Stimulated activated CD4-positive, alpha-beta T cell treated with anti-CD3 and anti-CD28 coated beads, Interleukin-4, amount 100 ng/mL, for 48 hours (primary cell): Measurements from ENCODE around the gene ACSL6.

Experiments
- DNase-seq, 2 donors: peaks; one replicate each; pipeline ENCODE4 v3.0.0-alpha.2; 2020; ENCODE audit warnings: low read depth in 2 of 2

Gene ACSL6

DNA sequence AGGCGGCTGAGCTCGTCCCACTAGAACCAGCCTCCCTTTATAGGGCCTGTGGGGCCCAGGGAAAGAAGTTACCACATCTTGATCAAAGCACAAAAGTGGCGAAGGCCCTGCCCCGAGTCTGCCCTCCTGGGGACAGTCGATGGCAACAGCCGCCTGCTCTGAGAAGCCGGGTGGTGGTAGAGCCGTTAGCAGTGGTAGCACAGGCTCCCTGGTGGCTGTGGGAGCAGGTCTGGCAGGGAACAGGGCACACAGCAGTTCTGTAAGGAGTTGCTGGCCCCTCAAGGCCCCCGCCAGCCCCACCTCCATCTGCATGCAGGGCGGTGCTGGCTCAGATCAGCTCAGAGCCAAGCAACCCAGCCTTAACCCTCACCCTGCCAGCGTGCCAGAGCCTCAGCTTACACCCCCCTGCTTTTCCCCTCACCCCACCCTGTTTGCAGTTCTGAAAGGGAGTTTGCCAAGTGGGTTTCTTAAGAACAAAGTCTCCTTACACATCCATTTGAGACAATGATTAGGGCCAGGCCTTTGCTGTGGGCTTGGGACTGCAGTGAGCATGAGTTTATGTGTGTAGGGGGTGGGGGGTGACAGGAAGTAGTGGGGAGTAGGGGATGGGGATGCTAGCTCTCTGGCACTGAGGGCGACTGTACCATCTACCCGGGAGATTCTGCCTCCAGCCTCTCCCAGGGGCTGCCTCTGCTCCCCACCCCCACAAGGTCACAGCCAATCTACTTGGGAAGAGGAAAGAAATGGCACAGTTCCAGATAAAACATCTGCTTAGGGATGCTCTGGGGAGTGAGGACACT lies 11.8 kb downstream of the ACSL6 start:
- no peak for DNase-seq

DNA sequence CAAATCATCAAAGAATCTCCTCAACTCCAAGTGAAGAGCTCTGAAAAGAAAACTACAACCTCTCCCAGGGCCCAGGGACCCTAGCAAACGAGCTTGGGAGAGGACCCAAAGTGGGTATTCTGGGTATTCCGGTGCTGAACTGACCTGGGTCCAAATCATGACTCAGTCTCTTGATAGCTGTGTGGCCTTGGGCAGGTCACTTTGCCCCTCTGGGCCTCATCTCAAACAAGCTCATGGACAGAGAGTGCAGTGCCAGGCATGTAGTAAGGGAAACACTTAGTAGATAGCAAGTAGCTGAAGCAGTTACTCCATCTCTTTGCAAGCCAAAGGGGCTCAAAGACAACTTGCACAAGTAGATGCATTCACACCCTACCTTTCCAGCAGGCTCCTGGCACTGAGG lies 12.4 kb downstream of the ACSL6 start:
- no peak for DNase-seq

DNA sequence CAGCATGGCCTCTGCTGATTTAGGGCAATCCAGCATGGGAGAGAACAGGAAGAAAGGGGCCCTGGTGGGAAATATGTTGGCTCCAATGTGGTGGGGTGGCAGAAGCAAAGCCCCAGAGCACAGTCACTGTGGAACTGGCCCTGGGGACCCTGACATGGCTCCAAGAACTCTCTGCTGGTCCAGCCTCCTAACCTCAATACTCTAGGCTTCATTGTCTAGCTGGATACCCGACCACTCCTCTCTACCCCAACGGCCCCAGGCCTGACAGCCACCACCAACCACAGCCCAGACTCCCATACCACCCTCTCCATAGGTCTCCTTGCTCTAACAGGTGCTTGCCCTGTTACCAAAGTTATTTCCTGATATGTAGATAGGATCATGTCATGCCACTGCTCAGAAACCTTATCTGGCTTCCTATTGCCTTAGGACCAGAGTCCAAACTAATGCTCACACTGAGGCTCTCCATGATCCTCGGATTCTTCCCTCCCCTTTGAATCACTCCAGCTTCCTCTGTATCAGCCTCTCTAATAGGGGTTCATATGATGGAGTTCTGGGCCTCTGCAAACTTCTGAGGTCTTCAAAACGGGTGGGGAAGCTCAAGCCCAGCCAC lies 12.9 kb downstream of the ACSL6 start:
- DNase-seq, result no peak

DNA sequence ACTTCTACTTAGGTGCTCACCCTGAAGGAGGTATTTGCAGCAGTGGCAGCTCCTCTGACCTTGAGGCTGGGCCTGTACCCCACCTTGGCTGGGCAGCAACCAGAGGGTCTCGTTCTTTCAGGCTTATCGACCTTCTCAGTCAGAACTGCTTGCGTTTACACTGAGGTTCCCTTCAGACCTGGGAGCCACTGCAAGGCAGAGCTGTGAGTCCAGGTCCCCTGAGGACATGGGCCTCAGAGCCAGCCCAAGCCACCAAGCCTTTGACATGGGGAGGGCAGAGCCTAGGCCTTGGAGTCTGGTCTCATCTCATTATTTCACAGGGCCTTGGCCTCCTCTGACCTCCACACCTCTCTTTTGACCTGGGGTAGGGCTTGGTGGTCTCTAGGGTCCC lies 13.7 kb downstream of the ACSL6 start:
- no peak for DNase-seq

DNA sequence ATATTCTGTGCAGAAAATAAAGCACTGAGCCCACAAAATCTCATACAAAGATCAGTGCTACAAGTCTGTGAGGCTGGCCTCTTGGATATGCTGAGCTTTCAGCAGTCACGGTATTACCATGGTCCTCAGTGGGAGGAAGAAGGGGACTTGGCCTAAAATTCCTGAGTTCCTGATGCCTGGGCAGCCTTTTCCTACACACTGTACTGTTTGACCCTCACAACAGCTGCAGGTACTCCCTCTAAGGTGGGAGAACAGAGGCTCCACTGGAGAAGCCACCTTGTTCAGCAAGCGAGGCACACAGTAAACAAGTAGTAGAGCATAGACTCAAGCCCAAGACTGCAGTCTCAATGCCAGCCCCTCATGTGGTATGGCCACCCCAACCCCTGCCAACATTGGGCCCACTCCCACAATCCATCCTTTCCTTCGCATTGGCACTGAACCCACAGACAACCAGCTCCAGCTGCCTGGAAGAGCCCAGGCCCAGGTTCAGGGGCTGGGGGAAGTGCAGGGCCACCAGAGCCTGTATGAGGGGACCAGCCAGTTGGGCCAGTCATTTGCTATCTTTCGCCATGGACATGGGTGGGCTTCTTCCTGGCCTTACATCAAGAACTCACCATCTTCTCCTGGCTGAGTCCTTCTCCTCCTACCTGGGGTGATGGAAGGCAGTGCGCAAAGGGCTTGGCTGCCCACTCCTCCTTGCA lies 14.3 kb downstream of the ACSL6 start:
- DNase-seq, result no peak

DNA sequence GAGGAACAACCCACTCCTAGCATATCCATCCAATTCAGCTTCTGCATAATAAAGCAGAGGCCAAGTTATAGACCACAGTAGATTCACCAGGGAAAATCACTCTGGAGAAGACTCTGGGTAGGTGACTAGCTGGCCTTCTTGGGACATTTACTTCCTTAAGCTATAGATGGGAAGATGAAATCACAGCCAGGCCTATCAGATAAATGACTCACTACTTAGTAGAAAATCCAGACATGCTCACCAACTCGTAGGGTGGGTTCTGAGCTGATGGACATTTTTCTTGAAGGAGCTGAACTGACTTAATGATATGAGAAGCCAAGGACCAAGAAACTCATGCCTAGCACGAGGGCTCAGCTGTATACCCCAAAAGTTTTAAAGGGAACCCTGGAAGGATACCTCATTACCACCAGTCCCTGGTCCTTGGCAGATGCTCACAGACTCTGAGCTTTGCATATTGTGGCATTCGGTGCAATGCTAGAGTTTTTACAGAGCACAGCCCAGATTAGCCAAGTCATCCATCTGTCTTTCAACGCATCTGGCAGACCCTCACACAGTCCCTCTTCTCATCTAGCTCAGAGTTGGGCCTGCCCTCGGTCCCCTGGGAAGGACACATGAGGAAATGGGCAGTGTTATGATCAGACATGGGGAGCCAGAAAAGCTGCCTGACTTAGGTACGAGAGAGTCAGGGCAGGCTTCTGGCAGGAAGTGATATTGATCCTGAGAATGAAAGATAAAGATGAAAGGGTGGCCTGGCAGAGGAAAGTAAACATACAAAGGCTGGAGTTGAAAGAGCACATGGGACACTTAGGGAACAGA lies 15.0 kb downstream of the ACSL6 start:
- no peak for DNase-seq

DNA sequence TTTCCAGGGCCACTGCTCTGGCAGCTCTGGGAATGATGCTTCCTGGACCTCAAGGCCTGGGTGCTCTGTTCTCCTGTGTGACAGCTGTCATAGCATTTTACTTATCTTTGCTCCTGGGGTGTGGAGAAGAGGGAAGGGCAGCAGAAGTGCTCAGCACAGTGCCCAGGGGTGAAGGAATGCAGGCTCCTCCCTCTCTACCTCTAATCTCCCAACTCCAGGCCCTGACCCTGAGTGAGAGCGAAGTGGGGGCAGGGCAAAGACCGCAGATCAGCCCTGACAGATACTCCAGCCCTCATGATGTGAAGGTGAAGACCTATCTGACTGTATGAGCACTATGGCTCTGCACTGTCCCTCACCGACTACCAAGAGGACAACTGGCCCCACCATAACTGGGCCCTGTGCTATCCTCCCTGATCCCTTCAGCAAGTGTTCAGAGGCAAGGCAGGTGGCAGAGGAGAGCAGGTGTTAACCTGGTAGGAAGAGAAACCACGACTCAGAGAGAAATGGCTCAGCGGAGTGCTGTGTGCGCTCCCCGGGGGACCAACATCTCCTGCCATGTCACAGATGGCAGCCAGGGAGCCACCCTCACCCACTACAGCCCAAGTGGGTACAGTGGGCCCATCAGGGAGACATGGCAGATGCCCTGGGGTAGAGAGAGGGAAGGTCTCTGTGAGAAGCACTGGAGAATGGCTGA lies 16.8 kb downstream of the ACSL6 start:
- DNase-seq, result no peak

DNA sequence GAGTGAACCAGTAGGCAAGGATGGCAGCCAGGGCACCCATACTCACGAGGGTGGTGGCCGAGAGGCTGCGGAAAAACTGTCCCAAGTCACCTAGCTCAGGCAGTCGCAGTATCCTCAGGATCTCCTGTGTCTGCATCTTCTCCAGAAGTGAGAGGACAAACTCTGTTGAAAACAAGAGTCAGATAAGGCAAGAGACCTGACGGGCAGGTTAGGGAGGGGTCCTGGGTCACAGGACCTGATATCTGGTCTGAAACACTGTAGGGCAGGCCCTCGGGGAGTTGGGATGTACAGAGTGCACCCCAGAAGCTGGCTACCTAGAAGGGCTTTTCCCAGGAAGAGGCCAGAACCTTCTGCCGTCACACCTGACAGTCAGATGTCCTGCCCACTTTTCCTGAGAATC lies 17.4 kb downstream of the ACSL6 start:
- no peak for DNase-seq

DNA sequence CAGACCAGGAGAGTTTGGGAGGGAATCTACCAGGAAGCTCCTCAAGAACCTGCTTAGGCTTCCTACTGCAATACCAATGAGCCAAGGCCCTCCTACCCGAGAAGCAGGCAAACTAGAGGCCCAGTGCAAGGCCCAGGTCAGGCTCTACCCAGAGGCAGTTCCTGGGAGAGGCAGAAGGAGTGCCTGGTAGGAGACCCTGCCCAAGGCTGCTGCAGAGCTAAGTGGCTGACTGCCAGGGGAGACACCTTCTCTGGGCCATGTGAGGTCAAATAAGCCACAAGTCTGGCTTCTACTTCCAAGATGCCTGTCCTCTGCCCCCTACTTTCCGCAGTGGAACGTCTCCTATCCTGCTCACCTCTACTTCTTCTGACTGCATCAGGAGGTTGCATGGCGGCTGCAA lies 17.8 kb downstream of the ACSL6 start:
- DNase-seq, result no peak

DNA sequence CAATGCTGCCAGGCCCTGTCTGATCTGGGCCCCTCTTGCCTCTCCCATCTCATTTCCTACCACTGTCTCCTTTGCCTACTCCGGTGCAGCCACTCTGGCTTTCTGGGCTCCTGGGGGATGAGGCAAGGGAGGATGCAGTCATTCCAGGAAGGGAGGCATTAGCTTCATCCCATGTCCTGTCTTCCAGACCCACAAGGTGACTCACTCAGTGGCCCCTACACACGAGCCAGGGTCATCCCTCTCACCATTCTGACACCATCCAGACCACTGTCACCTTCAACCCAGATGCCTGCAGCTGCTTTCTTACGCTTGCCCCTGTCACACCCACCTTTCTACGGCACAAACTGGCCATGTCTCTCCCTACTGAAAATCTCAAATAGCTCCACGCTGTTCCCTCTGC lies 19.1 kb downstream of the ACSL6 start:
- DNase-seq, result no peak

DNA sequence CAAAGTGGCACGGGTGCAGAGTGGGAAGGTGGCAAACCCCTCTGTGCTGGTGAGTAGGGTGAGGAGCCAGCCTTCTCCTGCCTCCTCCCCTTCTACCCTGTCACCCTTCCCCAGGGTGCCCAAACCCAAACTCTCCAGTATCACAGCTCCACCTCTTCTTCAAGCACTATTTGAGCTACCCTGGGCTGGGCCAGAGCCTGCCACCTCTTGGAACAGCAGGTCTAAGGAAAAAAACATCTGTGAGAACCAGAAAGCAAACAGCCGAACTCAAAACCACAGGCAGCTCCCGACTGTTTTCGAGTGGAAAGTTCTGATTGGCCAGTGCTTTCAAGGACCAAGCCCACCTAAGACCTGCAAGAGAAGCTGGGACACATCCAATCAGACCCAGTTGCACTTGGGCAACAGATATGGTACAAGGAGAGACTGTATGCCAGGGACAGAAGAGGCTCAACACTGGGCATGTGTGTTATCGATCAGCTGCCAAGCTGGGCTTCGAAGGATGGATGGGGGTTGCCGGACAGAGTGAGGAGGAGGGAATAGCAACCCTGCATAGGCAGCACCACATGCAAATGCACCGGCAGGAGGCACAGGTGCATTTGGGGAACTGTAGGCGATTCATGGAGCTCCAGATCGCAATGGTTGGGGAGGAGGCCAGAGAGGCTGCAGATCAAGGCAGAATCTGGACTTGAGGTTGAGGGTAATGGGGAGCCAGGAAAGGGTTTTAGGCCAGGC lies 19.7 kb downstream of the ACSL6 start:
- no peak for DNase-seq

DNA sequence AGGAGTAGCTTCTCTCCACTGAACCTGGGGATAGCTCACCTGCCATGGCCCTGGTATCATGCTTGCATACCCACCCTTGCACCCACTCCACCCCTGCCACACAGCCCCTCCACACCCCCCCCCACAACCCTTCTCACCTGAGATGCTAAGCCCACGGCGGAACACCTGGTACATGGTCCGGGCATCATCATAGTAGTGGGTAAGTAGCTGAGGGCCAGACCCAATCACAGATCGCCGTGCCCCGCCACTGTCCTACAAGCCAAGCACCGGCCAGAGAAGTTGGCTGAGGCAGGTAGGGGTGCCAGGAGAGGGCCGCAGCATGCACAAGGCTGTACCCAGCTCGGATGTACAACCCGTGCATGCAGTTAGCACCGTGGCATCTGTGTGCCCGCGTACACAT lies 20.7 kb downstream of the ACSL6 start:
- DNase-seq, result no peak

DNA sequence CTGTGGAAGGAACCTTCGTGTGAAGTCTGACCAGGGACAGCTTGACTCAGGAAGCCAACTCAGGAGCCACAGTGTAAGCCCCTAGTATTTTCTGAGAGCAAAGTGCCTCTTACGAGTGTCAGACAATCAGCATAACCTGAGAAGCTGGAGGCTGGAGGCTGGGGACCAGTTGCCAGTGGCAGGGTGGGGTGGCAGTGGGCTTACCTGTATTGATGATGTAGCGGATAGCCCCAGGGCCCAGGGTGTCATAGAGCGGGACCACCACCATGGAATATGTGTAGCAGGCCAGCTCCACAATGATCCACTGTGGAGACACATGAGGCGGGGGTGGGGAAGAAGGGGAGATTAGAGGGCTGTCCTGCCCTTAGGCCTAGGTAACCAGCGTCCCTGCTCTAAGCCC lies 22.9 kb downstream of the ACSL6 start:
- no peak for DNase-seq

DNA sequence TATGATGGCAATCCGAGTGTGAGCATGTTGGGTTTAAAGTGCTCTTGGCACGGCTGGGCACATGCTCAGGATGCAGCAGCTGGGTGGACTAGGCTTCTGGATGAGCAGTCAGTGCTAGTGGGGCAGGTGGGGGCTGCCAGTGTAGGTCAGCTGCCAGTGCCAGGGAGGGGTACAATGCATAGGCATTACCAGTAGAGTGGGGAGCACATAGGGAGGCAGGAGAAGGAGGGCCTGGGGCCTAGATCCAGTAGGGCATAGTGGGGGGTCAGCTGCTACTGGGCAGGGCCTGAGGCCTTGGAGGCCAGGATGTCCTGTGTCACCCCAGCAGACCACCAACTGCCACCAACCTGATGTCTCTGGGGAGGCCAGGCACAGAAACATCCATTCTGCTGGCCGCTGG lies 24.2 kb downstream of the ACSL6 start:
- no peak for DNase-seq

DNA sequence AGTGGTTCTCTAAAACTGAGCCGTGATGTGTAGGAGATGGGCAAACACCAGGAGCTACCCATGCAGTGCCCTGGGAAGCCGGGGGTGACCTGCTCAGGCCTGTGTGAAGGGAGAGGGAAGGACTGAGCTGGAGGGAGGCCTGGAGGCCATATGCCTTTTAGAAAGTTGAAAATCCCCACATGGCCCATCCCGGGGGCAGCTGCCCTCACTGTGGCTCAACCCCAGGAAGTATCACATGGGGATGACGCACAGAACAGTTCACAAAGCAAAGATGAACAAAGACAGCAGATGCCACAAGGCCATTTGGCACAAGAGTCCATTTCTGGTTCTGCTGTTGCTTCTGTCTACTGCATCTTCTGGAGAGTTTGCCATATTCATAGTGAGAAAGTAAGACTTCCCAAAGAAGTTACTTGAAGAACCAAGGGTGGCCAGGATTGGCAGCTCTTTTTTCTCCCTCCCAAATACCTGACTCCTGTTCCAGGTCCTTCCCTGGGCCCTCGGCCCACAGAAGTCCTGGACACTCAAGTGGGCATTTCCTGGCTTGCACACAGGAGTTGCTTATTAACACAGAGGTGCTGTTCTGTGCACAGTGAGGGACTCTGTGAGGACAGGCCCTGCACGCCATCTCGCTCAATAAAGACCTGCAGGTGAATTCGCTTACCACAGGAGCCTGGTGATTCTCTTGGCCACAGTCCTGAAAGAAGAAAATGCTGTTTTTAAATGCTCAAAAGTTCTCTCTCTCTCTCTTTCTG lies 25.1 kb downstream of the ACSL6 start:
- no peak for DNase-seq

DNA sequence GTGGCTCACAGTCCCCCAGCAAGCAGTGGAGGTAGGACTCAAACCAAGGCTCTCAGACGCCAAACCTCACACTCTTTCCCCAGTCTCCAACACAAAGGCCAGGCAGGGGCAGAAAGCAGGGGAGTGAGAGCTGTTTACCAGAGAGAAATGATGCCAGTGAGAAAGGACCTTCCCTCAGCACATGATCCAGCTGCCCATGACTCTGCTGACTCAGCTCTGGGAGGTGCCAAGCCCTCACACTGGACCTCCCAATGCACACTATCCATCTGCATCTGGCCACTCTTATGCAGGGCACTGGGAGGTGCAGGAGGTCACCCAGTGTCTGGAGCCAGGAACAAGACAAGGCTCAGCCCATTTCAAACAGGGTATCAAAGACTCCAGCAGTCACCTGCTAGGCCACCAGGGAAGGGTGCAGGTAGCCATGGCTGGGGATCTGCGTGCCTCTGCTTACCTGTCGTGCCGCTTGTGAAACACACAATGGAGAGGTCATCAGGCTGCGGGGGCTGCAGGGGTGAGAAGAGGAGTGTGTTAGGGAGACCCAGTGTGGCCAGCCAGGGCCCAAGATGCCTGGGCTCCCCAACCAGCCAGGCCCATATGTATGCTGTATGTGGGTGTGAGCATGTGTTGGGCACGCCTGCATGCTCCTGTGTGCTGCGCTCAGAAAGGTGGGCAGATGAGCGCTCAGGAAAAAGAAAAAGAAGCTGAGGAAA lies 26.3 kb downstream of the ACSL6 start:
- no peak for DNase-seq

DNA sequence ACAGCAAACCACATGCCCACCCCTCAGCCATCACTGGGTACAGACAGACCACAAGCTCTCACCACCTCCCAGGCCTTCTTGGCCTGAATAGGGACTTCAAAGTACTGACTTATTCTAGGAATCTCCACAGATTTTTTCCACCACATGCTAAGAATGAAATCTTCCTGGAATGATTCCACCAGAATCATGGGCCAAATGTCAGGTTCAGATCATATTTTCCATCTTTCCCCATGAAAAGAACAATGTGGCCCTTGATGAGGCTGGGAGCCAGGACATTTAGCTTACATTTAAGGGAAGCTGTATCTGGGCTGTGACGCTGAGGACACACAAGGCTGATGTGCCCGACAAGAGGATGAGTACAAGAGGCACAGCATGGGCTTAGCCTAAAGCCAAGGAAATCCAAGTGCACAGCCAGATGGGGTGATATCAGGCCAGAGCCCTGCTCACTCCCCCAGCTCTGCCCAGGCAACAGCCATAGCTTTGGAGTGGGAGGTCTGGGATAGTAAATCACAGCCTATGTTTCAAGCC lies 28.1 kb downstream of the ACSL6 start:
- no peak for DNase-seq

DNA sequence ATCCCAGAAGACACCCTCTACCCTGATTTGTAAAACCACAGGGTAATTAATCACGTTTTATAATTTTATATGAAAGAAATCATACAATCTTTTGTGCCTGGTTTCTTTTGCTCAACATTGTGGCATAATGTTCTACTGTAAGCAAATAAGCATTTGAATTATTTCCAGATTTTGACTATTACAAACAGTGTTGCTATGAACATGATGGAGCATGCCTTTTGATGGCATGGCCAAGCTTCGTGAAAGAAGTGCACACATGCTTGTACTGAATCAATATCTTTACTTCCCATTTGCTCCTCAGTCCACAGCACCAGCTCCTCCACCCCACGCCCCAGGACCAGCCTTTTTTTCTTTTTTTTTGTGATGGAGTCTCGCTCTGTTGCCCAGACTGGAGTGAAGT lies 29.9 kb downstream of the ACSL6 start:
- no peak for DNase-seq

DNA sequence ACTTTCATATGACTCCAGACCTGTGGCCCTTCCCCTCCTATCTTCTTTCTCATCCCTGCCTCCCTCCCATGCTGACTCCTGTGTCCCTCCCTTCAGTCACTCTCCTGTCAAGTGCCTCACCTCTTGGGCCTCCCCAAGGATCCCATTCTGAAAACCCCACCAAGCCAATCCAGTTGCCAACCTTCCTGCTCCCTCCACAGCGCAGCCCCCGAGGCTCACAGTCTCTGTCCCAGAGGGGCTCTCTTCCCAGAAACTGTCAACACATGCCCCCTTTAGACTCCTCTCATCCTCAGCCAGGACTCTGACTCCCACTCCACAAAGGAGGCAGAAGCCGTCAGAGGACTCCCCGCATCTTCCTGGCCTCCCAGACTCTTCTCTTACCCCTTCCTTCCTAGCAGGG lies 30.8 kb downstream of the ACSL6 start:
- no peak for DNase-seq
